LoVo (cell line): ENCODE results near the gene STAG2.

ENCODE experiments used
- DNase-seq: peaks from one replicate; pipeline ENCODE4 v3.0.0-alpha.2; 2016; ENCODE audit warnings: low spot score

STAG2 gene

GRCh38 chrX:123975180-123975579, 13.7 kb downstream of the STAG2 start:
- no peak for DNase-seq

- DNase-seq = peak; percentile 9
Measured at GRCh38 chrX:123976706-123977316, 15.3 kb downstream of the STAG2 start.

GRCh38 chrX:123983240-123983639, 21.7 kb downstream of the STAG2 start:
- no peak for DNase-seq

GRCh38 chrX:123986377-123986776, 24.9 kb downstream of the STAG2 start:
- no peak for DNase-seq

- no peak for DNase-seq
Measured at GRCh38 chrX:123988423-123989111, 27.1 kb downstream of the STAG2 start.

- no peak for DNase-seq
Measured at GRCh38 chrX:123989235-123989634, 27.7 kb downstream of the STAG2 start.

GRCh38 chrX:123990169-123990568, 28.7 kb downstream of the STAG2 start:
- DNase-seq = no peak

GRCh38 chrX:123990602-123991001, 29.1 kb downstream of the STAG2 start:
- no peak for DNase-seq

GRCh38 chrX:123993326-123993725, 31.8 kb downstream of the STAG2 start:
- DNase-seq = no peak

GRCh38 chrX:123993904-123994635, 32.6 kb downstream of the STAG2 start:
- DNase-seq = no peak

- DNase-seq = no peak
Measured at GRCh38 chrX:123994730-123995129, 33.2 kb downstream of the STAG2 start.

- DNase-seq = no peak
Measured at GRCh38 chrX:124001581-124001980, 40.1 kb downstream of the STAG2 start.

GRCh38 chrX:124005228-124005627, 43.7 kb downstream of the STAG2 start:
- no peak for DNase-seq

- no peak for DNase-seq
Measured at GRCh38 chrX:124010157-124010556, 48.7 kb downstream of the STAG2 start.

- no peak for DNase-seq
Measured at GRCh38 chrX:124010566-124010965, 49.1 kb downstream of the STAG2 start.

- peak; percentile 8 for DNase-seq
Measured at GRCh38 chrX:124015721-124016120, 54.2 kb downstream of the STAG2 start.

- no peak for DNase-seq
Measured at GRCh38 chrX:124016825-124017224, 55.3 kb downstream of the STAG2 start.

- DNase-seq = no peak
Measured at GRCh38 chrX:124018023-124018422, 56.5 kb downstream of the STAG2 start.

GRCh38 chrX:124023838-124024238, 62.3 kb downstream of the STAG2 start:
- DNase-seq = no peak

GRCh38 chrX:124026529-124026928, 65.0 kb downstream of the STAG2 start:
- DNase-seq = no peak

GRCh38 chrX:124028182-124028581, 66.7 kb downstream of the STAG2 start:
- no peak for DNase-seq

GRCh38 chrX:124030520-124030919, 69.0 kb downstream of the STAG2 start:
- DNase-seq = no peak

GRCh38 chrX:124033821-124034220, 72.3 kb downstream of the STAG2 start:
- DNase-seq = no peak
